GM04504 (cell line): ENCODE results near the gene FAM50B.

Experiments used
- DNase-seq: peaks from one replicate; pipeline ENCODE4 v3.0.0-alpha.2; 2012; ENCODE audit warnings: low read depth

The FAM50B gene

DNA sequence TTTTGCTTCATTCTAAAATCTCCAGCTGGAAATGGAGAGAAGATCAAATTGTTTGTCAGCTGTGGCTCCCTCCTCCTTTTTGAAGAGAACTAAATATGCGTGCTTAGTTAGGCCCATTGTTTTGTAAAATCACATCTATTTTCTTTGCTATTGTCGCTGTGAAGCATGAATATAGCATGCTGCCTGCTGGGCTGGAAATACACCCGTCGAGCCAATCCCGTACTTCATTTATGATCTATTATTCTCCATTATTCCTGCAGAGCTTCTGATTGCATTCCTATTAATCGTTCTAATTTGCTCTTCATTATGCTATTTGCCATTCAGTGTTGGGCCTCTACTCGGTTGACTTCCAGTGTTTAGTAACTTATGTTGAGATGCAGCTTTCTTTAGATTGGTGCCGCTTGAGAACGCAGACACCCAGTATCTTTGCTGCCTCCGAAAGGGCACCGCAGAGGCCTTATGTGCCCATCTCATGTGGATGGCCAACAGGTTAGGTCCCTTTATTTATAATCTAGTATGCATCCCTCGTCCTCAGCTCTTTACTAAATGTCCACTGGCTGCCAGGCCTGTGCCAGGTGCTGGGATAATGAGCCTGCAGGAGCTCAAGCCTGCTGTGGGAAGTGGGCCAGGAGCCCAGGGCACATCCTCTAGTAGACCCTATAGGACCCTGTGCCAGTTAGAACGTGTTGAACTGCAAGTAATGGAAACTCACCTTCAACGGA is 45.6 kb downstream of the FAM50B start:
- no peak for DNase-seq

- no peak for DNase-seq
These were observed 46.1 kb downstream of the FAM50B start for GRCh38 chr6:3895312-3895653.

- no peak for DNase-seq
These were observed 46.6 kb downstream of the FAM50B start for GRCh38 chr6:3895805-3896204.

DNA sequence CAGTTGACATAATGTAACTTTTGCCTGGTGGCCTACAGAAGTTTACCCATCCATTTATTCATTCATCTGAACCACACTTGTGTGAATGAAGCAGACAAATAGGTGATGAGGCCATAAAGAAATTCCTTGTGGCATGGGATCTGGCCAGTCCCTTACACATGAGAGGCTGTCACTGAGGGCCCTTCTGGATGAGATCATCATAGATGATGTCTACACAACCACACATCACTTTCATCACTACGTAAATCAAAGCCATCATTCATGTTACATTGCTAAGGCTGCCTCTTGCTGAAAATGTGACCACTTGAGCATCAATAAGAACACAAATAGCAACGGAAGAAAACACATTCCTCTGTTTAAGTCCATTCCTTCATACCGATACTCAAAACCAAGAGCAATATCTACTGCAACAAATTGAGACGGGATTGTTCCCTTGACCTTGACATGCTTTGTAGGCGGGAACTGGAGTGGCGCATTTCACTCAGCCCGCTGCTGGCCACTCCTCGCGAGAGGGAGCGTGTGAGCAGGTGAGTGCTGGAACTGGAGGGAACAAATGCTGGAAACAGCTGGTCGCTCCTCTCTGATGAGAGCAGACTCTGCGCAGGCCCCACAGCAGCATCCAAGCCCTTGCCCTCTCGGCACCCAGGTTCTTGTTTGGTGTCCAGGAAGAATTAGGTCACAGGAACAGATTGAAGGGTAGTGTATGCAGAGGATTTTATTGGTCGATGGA is 49.3 kb downstream of the FAM50B start:
- no peak for DNase-seq

GRCh38 chr6:3899061-3899460 is 49.9 kb downstream of the FAM50B start:
- no peak for DNase-seq

DNA sequence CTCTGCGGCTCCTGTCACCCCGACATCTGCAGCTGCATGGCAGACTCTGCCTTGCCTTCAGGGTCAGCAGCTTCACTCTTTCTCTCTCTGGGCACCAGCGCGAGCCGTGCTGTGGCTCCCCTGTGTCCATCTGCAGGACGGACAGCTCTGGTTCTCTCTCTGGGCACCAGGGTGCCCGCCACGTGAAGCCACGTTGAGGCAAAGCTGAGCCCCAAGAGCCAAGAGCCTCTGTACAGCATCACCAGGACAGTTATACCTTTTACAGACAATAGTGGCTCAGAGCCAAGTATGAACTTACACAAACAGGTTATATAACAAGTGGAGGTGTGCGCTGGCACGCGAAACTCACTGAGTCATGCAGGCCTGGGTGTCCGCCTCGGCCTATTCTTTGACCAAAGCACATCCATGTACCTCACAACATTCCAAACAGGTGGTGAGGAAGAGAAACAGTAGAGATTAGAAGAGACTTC is 50.8 kb downstream of the FAM50B start:
- no peak for DNase-seq
